ENCODE data around the gene TLR3. TPM values are rescaled to one million over a fixed set of nuclear protein-coding genes. Genes with fewer than 3 reads are reported as not detected.

The TLR3 gene
- total and polyA plus RNA-seq, 10 of the 15 experiments (the other 5 are each of a cell fraction or from before 2014, with no cell fraction given) = under 0.01 to 0.05 (median 0.03) TPM; not detected in 7

DNA sequence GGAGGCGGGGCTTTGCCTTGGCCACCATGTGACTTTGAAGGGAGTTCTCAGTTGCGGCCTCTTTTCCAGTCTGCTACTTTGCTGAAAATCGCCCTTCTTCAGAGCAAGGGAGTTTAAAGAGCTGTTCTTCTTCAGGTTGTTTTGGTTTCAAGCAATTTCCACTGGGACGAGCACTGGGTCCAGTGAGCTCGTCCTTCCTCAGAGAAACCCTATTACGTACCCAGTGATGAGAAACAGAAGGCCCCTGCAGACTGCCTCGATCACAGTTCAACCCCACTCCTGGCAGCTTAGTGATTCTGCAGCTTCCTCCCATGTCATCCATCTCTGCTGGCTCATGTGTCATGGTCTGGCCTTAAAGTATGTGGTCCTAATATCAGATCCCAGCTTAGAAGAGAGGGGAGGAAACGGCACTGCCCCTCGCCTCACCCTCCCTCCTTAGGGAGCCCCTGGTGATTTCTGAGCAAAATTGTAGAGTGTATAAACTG lies 27.8 kb downstream of the TLR3 start:
- RAD21 ChIA-PET (ENCODE audit: unreplicated experiment) = no interaction called here
- H3K9me3 ChIP-seq (replicated peaks; ENCODE audit: control insufficient read depth, insufficient read depth, low read length) = no peaks in the 10 kb centered on the region
- no peaks in the 10 kb centered on the region for H4K20me1 ChIP-seq (ENCODE audit: control insufficient read depth, insufficient read depth)
- no peak for TF ChIP-seq NFIC (IDR thresholded peaks at IDR 0.05; ENCODE audit: low read depth, low read length)
- TF ChIP-seq SMAD1 (IDR thresholded peaks at IDR 0.05; ENCODE audit: low read depth, partially characterized antibody) = no peak
- no peak for TF ChIP-seq MYB (IDR thresholded peaks at IDR 0.05; ENCODE audit: borderline replicate concordance, low read depth, low read length)
- TF ChIP-seq YBX1 (IDR thresholded peaks at IDR 0.05) = no peak
- SMC1A ChIA-PET (ENCODE audit: uncharacterized antibody, unreplicated experiment) = no interaction called here
- no peak overlapping the region for H2AFZ ChIP-seq (ENCODE audit: control insufficient read depth, low read depth, low read length)
- BruUV-seq (replicated peaks) = no TSS peak
- in situ Hi-C loops (cut with MboI) = no loop called here
- DNase-seq (ENCODE audit: low read depth, low spot score) (no peak), FAIRE-seq (no peak), ATAC-seq (no peak)
- H3K27ac ChIP-seq (ENCODE audit: control insufficient read depth, insufficient read depth) = no peak overlapping the region
- CTCF ChIA-PET = no interaction called here
- H3K27me3 ChIP-seq (replicated peaks in 1 of 2; ENCODE audit: control insufficient read depth in 2 of 2, insufficient read depth in 2 of 2, low read length in 1 of 2) = peaks cover 2 to 5% of the 10 kb centered on the region in 2 experiments
- H3K9ac ChIP-seq (ENCODE audit: control insufficient read depth, insufficient read depth, low read length) = no peak overlapping the region
- H3K4me1 ChIP-seq (ENCODE audit: control insufficient read depth, insufficient read depth, low read length) = no peaks in the 10 kb centered on the region
- intact Hi-C loops (cut with micrococcal nuclease; ENCODE audit: unreplicated experiment) = no loop called here
- no peaks in the 10 kb centered on the region for H3K36me3 ChIP-seq (ENCODE audit: control insufficient read depth in 2 of 2, insufficient read depth in 2 of 2, low read length in 1 of 2)
- no peak overlapping the region for H3K4me3 ChIP-seq
- no peak overlapping the region for H3K4me2 ChIP-seq (ENCODE audit: control insufficient read depth, insufficient read depth)
- POLR2A ChIA-PET = no interaction called here
- H3K79me2 ChIP-seq (ENCODE audit: control insufficient read depth, insufficient read depth, low read length) = no peaks in the 10 kb centered on the region
- WGBS (ENCODE audit: insufficient coverage, insufficient replicate concordance, low lambda C conversion rate, missing lambda C conversion rate) = 24% methylated on average over 9 of the region's 9 CpGs

GRCh38 chr4:186097386-186097785 lies 28.4 kb downstream of the TLR3 start:
- BruUV-seq (replicated peaks) = no TSS peak
- TF ChIP-seq NR2C2 (IDR thresholded peaks at IDR 0.05; ENCODE audit: borderline replicate concordance, control insufficient read depth, insufficient read length, low read depth) = no peak
- TF ChIP-seq, protein P1, sequence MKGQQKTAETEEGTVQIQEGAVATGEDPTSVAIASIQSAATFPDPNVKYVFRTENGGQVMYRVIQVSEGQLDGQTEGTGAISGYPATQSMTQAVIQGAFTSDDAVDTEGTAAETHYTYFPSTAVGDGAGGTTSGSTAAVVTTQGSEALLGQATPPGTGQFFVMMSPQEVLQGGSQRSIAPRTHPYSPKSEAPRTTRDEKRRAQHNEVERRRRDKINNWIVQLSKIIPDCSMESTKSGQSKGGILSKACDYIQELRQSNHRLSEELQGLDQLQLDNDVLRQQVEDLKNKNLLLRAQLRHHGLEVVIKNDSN (IDR thresholded peaks at IDR 0.05; ENCODE audit: borderline replicate concordance, extremely low read length, insufficient read depth, low read depth, low read length) = no peak
- TF ChIP-seq ZNF217 (IDR thresholded peaks at IDR 0.05) = no peak
- no peak for TF ChIP-seq ESRRA (IDR thresholded peaks at IDR 0.05; ENCODE audit: low read length)
- no peak for TF ChIP-seq MYC (IDR thresholded peaks at IDR 0.05; ENCODE audit: insufficient read depth, insufficient read length, insufficient replicate concordance, low read length, severe bottlenecking)
- no peak for TF ChIP-seq RUNX3 (IDR thresholded peaks at IDR 0.05; ENCODE audit: low read length)
- TF ChIP-seq RB1 (IDR thresholded peaks at IDR 0.05; ENCODE audit: borderline replicate concordance) = no peak
- TF ChIP-seq IRF4 (IDR thresholded peaks at IDR 0.05; ENCODE audit: low read depth, low read length) = no peak
- TF ChIP-seq, protein P2, sequence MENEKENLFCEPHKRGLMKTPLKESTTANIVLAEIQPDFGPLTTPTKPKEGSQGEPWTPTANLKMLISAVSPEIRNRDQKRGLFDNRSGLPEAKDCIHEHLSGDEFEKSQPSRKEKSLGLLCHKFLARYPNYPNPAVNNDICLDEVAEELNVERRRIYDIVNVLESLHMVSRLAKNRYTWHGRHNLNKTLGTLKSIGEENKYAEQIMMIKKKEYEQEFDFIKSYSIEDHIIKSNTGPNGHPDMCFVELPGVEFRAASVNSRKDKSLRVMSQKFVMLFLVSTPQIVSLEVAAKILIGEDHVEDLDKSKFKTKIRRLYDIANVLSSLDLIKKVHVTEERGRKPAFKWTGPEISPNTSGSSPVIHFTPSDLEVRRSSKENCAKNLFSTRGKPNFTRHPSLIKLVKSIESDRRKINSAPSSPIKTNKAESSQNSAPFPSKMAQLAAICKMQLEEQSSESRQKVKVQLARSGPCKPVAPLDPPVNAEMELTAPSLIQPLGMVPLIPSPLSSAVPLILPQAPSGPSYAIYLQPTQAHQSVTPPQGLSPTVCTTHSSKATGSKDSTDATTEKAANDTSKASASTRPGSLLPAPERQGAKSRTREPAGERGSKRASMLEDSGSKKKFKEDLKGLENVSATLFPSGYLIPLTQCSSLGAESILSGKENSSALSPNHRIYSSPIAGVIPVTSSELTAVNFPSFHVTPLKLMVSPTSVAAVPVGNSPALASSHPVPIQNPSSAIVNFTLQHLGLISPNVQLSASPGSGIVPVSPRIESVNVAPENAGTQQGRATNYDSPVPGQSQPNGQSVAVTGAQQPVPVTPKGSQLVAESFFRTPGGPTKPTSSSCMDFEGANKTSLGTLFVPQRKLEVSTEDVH (IDR thresholded peaks at IDR 0.05; ENCODE audit: low read depth, partially characterized antibody) = no peak
- TF ChIP-seq PAX5 (IDR thresholded peaks at IDR 0.05; ENCODE audit: borderline replicate concordance, low read depth, low read length) = no peak
- TF ChIP-seq SREBF1 (IDR thresholded peaks at IDR 0.05; ENCODE audit: low read length) = no peak
- H3K4me1 ChIP-seq (ENCODE audit: control insufficient read depth, insufficient read depth, low read length) = no peaks in the 10 kb centered on the region
- H3K27ac ChIP-seq (ENCODE audit: control insufficient read depth, insufficient read depth) = no peak overlapping the region
- no peaks in the 10 kb centered on the region for H3K36me3 ChIP-seq (ENCODE audit: control insufficient read depth in 2 of 2, insufficient read depth in 2 of 2, low read length in 1 of 2)
- ChIA-PET RAD21 (ENCODE audit: unreplicated experiment) (no interaction called here), SMC1A (ENCODE audit: uncharacterized antibody, unreplicated experiment) (no interaction called here), CTCF (no interaction called here), POLR2A (interaction anchor here (0.6 kb wide), 1 partner anchor 41 kb away, joined by 4 read pairs; no protein-coding TSS in a partner anchor)
- 48% methylated on average over 5 of the region's 5 CpGs for WGBS (ENCODE audit: insufficient coverage, insufficient replicate concordance, low lambda C conversion rate, missing lambda C conversion rate)
- no peak for DNase-seq (ENCODE audit: low read depth, low spot score)
- H3K27me3 ChIP-seq (replicated peaks in 1 of 2; ENCODE audit: control insufficient read depth in 2 of 2, insufficient read depth in 2 of 2, low read length in 1 of 2) = peaks cover 2 to 5% of the 10 kb centered on the region in 2 experiments
- H4K20me1 ChIP-seq (ENCODE audit: control insufficient read depth, insufficient read depth) = no peaks in the 10 kb centered on the region
- H2AFZ ChIP-seq (ENCODE audit: control insufficient read depth, low read depth, low read length) = no peak overlapping the region
- H3K9me3 ChIP-seq (replicated peaks; ENCODE audit: control insufficient read depth, insufficient read depth, low read length) = no peaks in the 10 kb centered on the region
- ATAC-seq = no peak
- intact Hi-C loops (cut with micrococcal nuclease; ENCODE audit: unreplicated experiment) = no loop called here
- H3K4me2 ChIP-seq (ENCODE audit: control insufficient read depth, insufficient read depth) = no peak overlapping the region
- in situ Hi-C loops (cut with MboI) = no loop called here
- no peak overlapping the region for H3K9ac ChIP-seq (ENCODE audit: control insufficient read depth, insufficient read depth, low read length)
- H3K79me2 ChIP-seq (ENCODE audit: control insufficient read depth, insufficient read depth, low read length) = no peaks in the 10 kb centered on the region
- FAIRE-seq = no peak
- no peak overlapping the region for H3K4me3 ChIP-seq
